B cell (primary cell): Measurements from ENCODE around the gene C6orf89. TPM values are rescaled to one million over a fixed set of nuclear protein-coding genes. Genes with fewer than 3 reads are reported as not detected.

Experiments
- ATAC-seq: fragments of 200-7000 bp; cut with Tn5 transposase; one replicate; pipeline ENCODE4 v1.10.0; 2021; ENCODE audit warnings: low read depth, mild to moderate bottlenecking, moderate number of reproducible peaks, moderate library complexity
- CTCF ChIA-PET: fragments of 350-600 bp; sonication (Branson Sonifier 250); formaldehyde crosslinking; loops from one replicate; lab custom pipeline; 2021; ENCODE audit warnings: antibody characterized with exemption, inconsistent platforms; lab: Charles Lee
- POLR2A ChIA-PET: fragments of 350-600 bp; sonication (Branson Sonifier 250); formaldehyde crosslinking; loops from one replicate; lab custom pipeline; 2021; ENCODE audit warnings: antibody characterized with exemption; lab: Charles Lee
- DNase-seq: peaks from one replicate; pipeline ENCODE4 v3.0.0; 2013
- H2AFZ ChIP-seq: 2 replicates; pipeline ENCODE4 v1.6.1; 2012; ENCODE audit warnings: mild to moderate bottlenecking, low read depth, low read length; ENCODE audit not compliant: insufficient read depth, poor library complexity, severe bottlenecking
- H3K27ac ChIP-seq, 2 donors: 1 replicate in 1 of 2; 2 replicates in 1 of 2; pipeline ENCODE4 v1.5.1; 2012 to 2013; ENCODE audit warnings: low read length in 2 of 2, mild to moderate bottlenecking in 2 of 2, moderate library complexity in 1 of 2
- H3K27me3 ChIP-seq, 4 experiments: fragments of 200-600 bp in 1 of 4; sonication (generic) in 1 of 4; replicated peaks in 1 of 4; 1 replicate in 2 of 4; 2 replicates in 2 of 4; pipeline versions ENCODE4 v1.6.1 to v1.7.0; 2013 to 2016; ENCODE audit warnings: low read length in 3 of 4, mild to moderate bottlenecking in 2 of 4, mixed read lengths in 1 of 4, moderate library complexity in 1 of 4; ENCODE audit not compliant: insufficient read depth in 4 of 4, control insufficient read depth in 3 of 4; ENCODE audit errors: control extremely low read depth in 1 of 4
- H3K36me3 ChIP-seq, 2 experiments: replicated peaks in 1 of 2; 1 replicate in 1 of 2; 2 replicates in 1 of 2; pipeline versions ENCODE4 v1.6.1 to v1.7.1; 2013; ENCODE audit warnings: low read length in 1 of 2; ENCODE audit not compliant: insufficient read depth in 2 of 2, control insufficient read depth in 1 of 2; ENCODE audit errors: control extremely low read depth in 1 of 2, extremely low read depth in 1 of 2
- H3K4me1 ChIP-seq, 2 donors: fragments of 200-600 bp in 1 of 2; sonication (generic) in 1 of 2; 1 replicate in 1 of 2; 2 replicates in 1 of 2; pipeline versions ENCODE4 v1.5.1 to v1.6.1; 2013 to 2017; ENCODE audit warnings: low read length in 2 of 2; ENCODE audit not compliant: control insufficient read depth in 2 of 2, insufficient read depth in 2 of 2
- H3K4me2 ChIP-seq: replicated peaks from 2 replicates; pipeline ENCODE3; 2012; ENCODE audit warnings: mild to moderate bottlenecking, low read depth, low read length; ENCODE audit not compliant: poor library complexity, severe bottlenecking
- H3K4me3 ChIP-seq, 5 experiments: fragments of 200-600 bp in 1 of 5; sonication (generic) in 1 of 5; 1 replicate in 3 of 5; 2 replicates in 2 of 5; pipeline versions ENCODE4 v1.5.1 to v1.7.0; 2011 to 2016; ENCODE audit warnings: low read length in 4 of 5, mild to moderate bottlenecking in 4 of 5, low read depth in 2 of 5, control low read depth in 1 of 5, moderate library complexity in 1 of 5; ENCODE audit not compliant: insufficient read depth in 1 of 5; ENCODE audit errors: control extremely low read depth in 1 of 5, extremely low read depth in 1 of 5
- H3K79me2 ChIP-seq: fragments of 200-600 bp; sonication (generic); one replicate; pipeline ENCODE4 v1.6.0; 2016; ENCODE audit warnings: low read length; ENCODE audit not compliant: control insufficient read depth, insufficient read depth
- H3K9ac ChIP-seq: fragments of 200-600 bp; sonication (generic); 2 replicates; pipeline ENCODE4 v1.6.1; 2017; ENCODE audit warnings: mild to moderate bottlenecking, low read length, moderate library complexity
- H3K9me3 ChIP-seq, 3 donors: one replicate each; pipeline versions ENCODE4 v1.6.1 to v1.7.1; 2013; ENCODE audit warnings: low read length in 2 of 3; ENCODE audit not compliant: control insufficient read depth in 2 of 3, insufficient read depth in 1 of 3; ENCODE audit errors: control extremely low read depth in 1 of 3
- H4K20me1 ChIP-seq: 2 replicates; pipeline ENCODE4 v1.6.0; 2012; ENCODE audit warnings: mild to moderate bottlenecking, low read length; ENCODE audit not compliant: insufficient read depth, control insufficient read depth, poor library complexity, severe bottlenecking
- H3K27ac Mint-ChIP-seq: one replicate; pipeline ENCODE4 v1.8.0; 2021; ENCODE audit warnings: mixed read lengths
- H3K27me3 Mint-ChIP-seq: one replicate; pipeline ENCODE4 v1.8.0; 2021; ENCODE audit warnings: mixed read lengths
- H3K4me1 Mint-ChIP-seq: one replicate; pipeline ENCODE4 v1.8.0; 2021; ENCODE audit warnings: mixed read lengths
- H3K4me3 Mint-ChIP-seq: one replicate; pipeline ENCODE4 v1.8.0; 2021; ENCODE audit warnings: mixed read lengths
- H3K9me3 Mint-ChIP-seq: one replicate; pipeline ENCODE4 v1.8.0; 2022; ENCODE audit warnings: mixed read lengths; ENCODE audit not compliant: insufficient read depth
- EZH2 ChIP-seq: IDR thresholded peaks from 2 replicates; pipeline ENCODE4 v1.6.1; 2012; ENCODE audit warnings: borderline replicate concordance, low read depth, mild to moderate bottlenecking, moderate library complexity, low read length; ENCODE audit not compliant: insufficient read depth, poor library complexity, severe bottlenecking
- WGBS: methylation state at CpG from one replicate; pipeline ENCODE4 v1.1.5; 2013; ENCODE audit warnings: missing lambda C conversion rate; ENCODE audit not compliant: insufficient coverage; 5-methylcytosine and 5-hydroxymethylcytosine counted together
- intact Hi-C: fragments of 100-400 bp; cut with micrococcal nuclease; formaldehyde crosslinking; loops from one replicate; pipeline ENCODE4 v1.10.0; 2022
- polyA plus RNA-seq: library from polyadenylated mRNA; depleted of rRNA; stranded (reverse); fragments of >200 nt; gene quantifications from 2 replicates; pipeline ENCODE4 v1.2.3, GENCODE V29; 2012
- total RNA-seq, 2 donors: library from RNA; stranded (reverse); fragments of 120-200 nt in 1 of 2; gene quantifications; 1 replicate in 1 of 2; 2 replicates in 1 of 2; pipeline versions ENCODE4 v1.2.3 to v1.2.4, GENCODE V29; 2013 to 2022
- TF ChIP-seq, protein P1 (sequence below): fragments of 200-600 bp; IDR thresholded peaks from one replicate; pipeline ENCODE4 v1.8.0; 2022; ENCODE audit warnings: antibody characterized with exemption, mild to moderate bottlenecking

C6orf89 gene
- total and polyA plus RNA-seq, 2 donors (not counting 1 experiment from before 2014, with no cell fraction given) = 13.0 to 35.3 TPM

- Histone ChIP-seq H3K79me2 (peaks cover 3% of the 10 kb centered on the region), H2AFZ (no peak overlapping the region), H3K4me1 (no peaks in the 10 kb centered on the region), H3K27ac (no peak overlapping the region), H3K9ac (no peak overlapping the region), H3K9me3 (no peaks in the 10 kb centered on the region), H4K20me1 (peaks cover 19% of the 10 kb centered on the region), H3K4me3 (no peak overlapping the region), H3K27me3 (no peaks in the 10 kb centered on the region), H3K4me2 (no peak overlapping the region), H3K36me3 (peaks cover 2 to 99% of the 10 kb centered on the region in 2 experiments)
- no peaks in the 10 kb centered on the region for H3K27me3 Mint-ChIP-seq
- ATAC-seq = no peak
- intact Hi-C loops = no loop called here
- no peaks in the 10 kb centered on the region for H3K9me3 Mint-ChIP-seq
- ChIA-PET POLR2A (no interaction called here), CTCF (interaction anchor here (0.5 to 1.9 kb wide), 4 partner anchors 46 to 337 kb away, joined by 3 to 5 read pairs (median 4); no protein-coding TSS in a partner anchor)
- H3K4me3 Mint-ChIP-seq = no peak overlapping the region
- no peaks in the 10 kb centered on the region for H3K4me1 Mint-ChIP-seq
- DNase-seq = no peak
- no peak overlapping the region for H3K27ac Mint-ChIP-seq
- 94% methylated on average over 13 of the region's 14 CpGs for WGBS
- no peak for TF ChIP-seq EZH2
- TF ChIP-seq, protein P1, sequence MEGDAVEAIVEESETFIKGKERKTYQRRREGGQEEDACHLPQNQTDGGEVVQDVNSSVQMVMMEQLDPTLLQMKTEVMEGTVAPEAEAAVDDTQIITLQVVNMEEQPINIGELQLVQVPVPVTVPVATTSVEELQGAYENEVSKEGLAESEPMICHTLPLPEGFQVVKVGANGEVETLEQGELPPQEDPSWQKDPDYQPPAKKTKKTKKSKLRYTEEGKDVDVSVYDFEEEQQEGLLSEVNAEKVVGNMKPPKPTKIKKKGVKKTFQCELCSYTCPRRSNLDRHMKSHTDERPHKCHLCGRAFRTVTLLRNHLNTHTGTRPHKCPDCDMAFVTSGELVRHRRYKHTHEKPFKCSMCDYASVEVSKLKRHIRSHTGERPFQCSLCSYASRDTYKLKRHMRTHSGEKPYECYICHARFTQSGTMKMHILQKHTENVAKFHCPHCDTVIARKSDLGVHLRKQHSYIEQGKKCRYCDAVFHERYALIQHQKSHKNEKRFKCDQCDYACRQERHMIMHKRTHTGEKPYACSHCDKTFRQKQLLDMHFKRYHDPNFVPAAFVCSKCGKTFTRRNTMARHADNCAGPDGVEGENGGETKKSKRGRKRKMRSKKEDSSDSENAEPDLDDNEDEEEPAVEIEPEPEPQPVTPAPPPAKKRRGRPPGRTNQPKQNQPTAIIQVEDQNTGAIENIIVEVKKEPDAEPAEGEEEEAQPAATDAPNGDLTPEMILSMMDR = no peak
Measured at GRCh38 chr6:36971921-36972673, 86.3 kb downstream of the C6orf89 start.

- H3K79me2 ChIP-seq = peaks cover 13% of the 10 kb centered on the region
- ChIA-PET CTCF (interaction anchor here (0.7 kb wide), 1 partner anchor 32 kb away, joined by 3 read pairs; no protein-coding TSS in a partner anchor), POLR2A (no interaction called here)
Measured at GRCh38 chr6:36973190-36973589, 87.4 kb downstream of the C6orf89 start.

More at GRCh38 chr6:36973190-36973589, 87.4 kb downstream of the C6orf89 start:
- peaks cover 4% of the 10 kb centered on the region for H3K4me1 Mint-ChIP-seq
- H3K4me2 ChIP-seq = no peak overlapping the region
- no peaks in the 10 kb centered on the region for H3K27me3 Mint-ChIP-seq
- no peak overlapping the region for H3K27ac ChIP-seq
- no CpG with 5 or more reads among the region's 1 CpG for WGBS
- no peak overlapping the region for H3K27ac Mint-ChIP-seq
- no peak for TF ChIP-seq EZH2
- TF ChIP-seq, protein P1 = no peak
- H3K4me3 ChIP-seq = no peak overlapping the region
- ATAC-seq (no peak), DNase-seq (no peak)
- no peak overlapping the region for H3K4me3 Mint-ChIP-seq
- peaks cover 2 to 99% of the 10 kb centered on the region in 2 experiments for H3K36me3 ChIP-seq
- no peaks in the 10 kb centered on the region for H3K9me3 Mint-ChIP-seq
- no peaks in the 10 kb centered on the region for H3K9me3 ChIP-seq
- H3K4me1 ChIP-seq = no peaks in the 10 kb centered on the region
- intact Hi-C loops = no loop called here
- no peak overlapping the region for H3K9ac ChIP-seq
- no peaks in the 10 kb centered on the region for H3K27me3 ChIP-seq
- peaks cover 30% of the 10 kb centered on the region for H4K20me1 ChIP-seq
- H2AFZ ChIP-seq = no peak overlapping the region
